ENCODE results near the gene RXRB.

DNA sequence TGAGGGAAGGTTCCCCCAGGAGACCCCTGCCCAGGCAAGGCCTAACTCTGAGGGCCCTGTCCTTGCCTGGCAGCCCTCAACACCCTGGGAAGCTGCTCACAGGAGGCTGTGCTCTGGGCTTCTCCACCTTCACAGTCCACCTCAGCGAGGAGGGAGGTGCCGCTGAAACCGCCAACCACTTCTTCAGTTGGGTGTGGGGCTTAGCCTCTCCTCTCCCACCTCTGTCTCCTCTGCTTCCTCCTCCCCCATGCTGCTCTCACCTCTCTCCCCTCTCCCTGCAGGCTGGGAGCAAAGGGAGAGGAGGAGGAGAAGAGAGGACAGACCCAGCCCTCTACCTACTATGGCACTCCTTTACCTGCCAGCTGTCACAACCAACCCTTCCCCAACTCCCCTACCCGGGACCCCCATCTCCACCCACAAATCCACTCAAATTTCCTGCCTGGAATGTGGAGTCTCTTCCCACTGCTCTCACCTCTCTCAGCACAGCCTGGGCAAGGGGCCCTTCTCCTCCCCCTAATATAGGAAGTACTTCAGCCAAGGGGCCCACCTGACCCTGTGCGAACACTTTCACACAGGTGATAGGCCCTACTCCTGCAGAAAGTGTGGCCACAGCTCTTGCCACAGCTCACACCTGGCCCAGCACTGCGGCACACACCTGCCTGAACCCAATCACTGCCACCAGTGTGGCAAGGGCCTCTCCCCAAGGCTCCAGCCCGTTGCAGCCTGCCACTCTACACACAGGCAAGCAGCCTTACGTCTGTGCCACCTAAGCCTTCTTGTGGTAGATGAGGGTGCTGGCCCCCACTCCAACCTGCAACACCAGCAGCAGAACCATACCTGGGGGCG lies 15.0 kb upstream of the RXRB start:
- TF ChIP-seq, protein P1, sequence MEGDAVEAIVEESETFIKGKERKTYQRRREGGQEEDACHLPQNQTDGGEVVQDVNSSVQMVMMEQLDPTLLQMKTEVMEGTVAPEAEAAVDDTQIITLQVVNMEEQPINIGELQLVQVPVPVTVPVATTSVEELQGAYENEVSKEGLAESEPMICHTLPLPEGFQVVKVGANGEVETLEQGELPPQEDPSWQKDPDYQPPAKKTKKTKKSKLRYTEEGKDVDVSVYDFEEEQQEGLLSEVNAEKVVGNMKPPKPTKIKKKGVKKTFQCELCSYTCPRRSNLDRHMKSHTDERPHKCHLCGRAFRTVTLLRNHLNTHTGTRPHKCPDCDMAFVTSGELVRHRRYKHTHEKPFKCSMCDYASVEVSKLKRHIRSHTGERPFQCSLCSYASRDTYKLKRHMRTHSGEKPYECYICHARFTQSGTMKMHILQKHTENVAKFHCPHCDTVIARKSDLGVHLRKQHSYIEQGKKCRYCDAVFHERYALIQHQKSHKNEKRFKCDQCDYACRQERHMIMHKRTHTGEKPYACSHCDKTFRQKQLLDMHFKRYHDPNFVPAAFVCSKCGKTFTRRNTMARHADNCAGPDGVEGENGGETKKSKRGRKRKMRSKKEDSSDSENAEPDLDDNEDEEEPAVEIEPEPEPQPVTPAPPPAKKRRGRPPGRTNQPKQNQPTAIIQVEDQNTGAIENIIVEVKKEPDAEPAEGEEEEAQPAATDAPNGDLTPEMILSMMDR (conservative IDR thresholded peaks at IDR 0.05; ENCODE audit: low read length), result no peak
- TF ChIP-seq EZH2phosphoT487 (IDR thresholded peaks at IDR 0.05; ENCODE audit: borderline replicate concordance), result no peak
